LHCN-M2 (cell line): ENCODE measurements around the gene MOBP. TPM values are rescaled to one million over a fixed set of nuclear protein-coding genes. Genes with fewer than 3 reads are reported as not detected.

ENCODE experiments used
- DNase-seq: peaks from one replicate; pipeline ENCODE4 v3.0.0-alpha.2; 2012; ENCODE audit warnings: low read depth
- total RNA-seq: library from RNA; depleted of rRNA; stranded (reverse); fragments of >200 nt; gene quantifications from 2 replicates; pipeline ENCODE4 v1.2.3, GENCODE V29; 2014; rRNA removed

MOBP gene
- total RNA-seq, 1 experiment from 2014 or later = not detected

GRCh38 chr3:39541442-39541841 lies 74.0 kb downstream of the MOBP start:
- no peak for DNase-seq

- peak; percentile 49 for DNase-seq
These were observed 74.4 kb downstream of the MOBP start for GRCh38 chr3:39541917-39542329.

GRCh38 chr3:39542588-39542988 lies 75.1 kb downstream of the MOBP start:
- no peak for DNase-seq

- peak; percentile 73 for DNase-seq
These were observed 80.8 kb downstream of the MOBP start for GRCh38 chr3:39548282-39548681.

GRCh38 chr3:39550354-39551051 lies 83.0 kb downstream of the MOBP start:
- no peak for DNase-seq

Other genes starting within 250 kb of the MOBP start
- gene CX3CR1, start 187.6 kb upstream of the MOBP start, total RNA-seq = not detected in 2 replicates
- gene CCR8, start 138.0 kb upstream of the MOBP start, total RNA-seq = not detected in 2 replicates
- gene SLC25A38, start 84.3 kb upstream of the MOBP start, total RNA-seq = 27.6 and 28.3 TPM in 2 replicates
- 1,666 and 1,777 TPM in 2 replicates for gene RPSA, start 61.0 kb upstream of the MOBP start, total RNA-seq